K562 (cell line): ENCODE measurements around the gene CAPN10.

Experiments used
- ATF2 ChIP-seq: sonication (generic); formaldehyde crosslinking; IDR thresholded peaks from 2 replicates; pipeline ENCODE4 v1.8.1; 2022; ENCODE audit warnings: missing genetic modification reagents
- CAMTA2 ChIP-seq: fragments of 250-450 bp; sonication (Bioruptor Pico); conservative IDR thresholded peaks from 2 replicates; pipeline ENCODE4 v1.5.1; 2022
- CREM ChIP-seq: IDR thresholded peaks from 2 replicates; pipeline ENCODE4 v1.6.1; 2014; ENCODE audit warnings: antibody characterized with exemption, low read depth
- DMBX1 ChIP-seq: fragments of 250-450 bp; sonication (Bioruptor Pico); IDR thresholded peaks from 2 replicates; pipeline ENCODE4 v1.8.0; 2022; ENCODE audit warnings: inconsistent platforms, mild to moderate bottlenecking, moderate library complexity, borderline replicate concordance
- EHMT2 ChIP-seq: fragments of 450-650 bp; IDR thresholded peaks from 2 replicates; pipeline ENCODE4 v1.6.1; 2018; ENCODE audit warnings: antibody characterized with exemption
- KAT2B ChIP-seq: IDR thresholded peaks from one replicate; pipeline ENCODE4 v1.6.1; 2012; ENCODE audit warnings: low read depth, mild to moderate bottlenecking, control low read depth, inconsistent platforms, low read length, moderate library complexity
- ZC3H4 ChIP-seq: sonication (generic); formaldehyde crosslinking; IDR thresholded peaks from 2 replicates; pipeline ENCODE4 v1.9.0; 2021; ENCODE audit warnings: missing genetic modification reagents, borderline replicate concordance

- no peak for TF ChIP-seq KAT2B
- no peak for TF ChIP-seq ZC3H4 (CRISPR knock-in tag)
- TF ChIP-seq ATF2: no peak
- TF ChIP-seq CREM: no peak
- TF ChIP-seq DMBX1 (CRISPR knock-in tag): no peak
- no peak for TF ChIP-seq EHMT2
- TF ChIP-seq CAMTA2 (CRISPR knock-in tag): no peak
These were observed 49.5 kb downstream of the CAPN10 start for GRCh38 chr2:240635998-240636547.
